HFFc6 (cell line): ENCODE data around the gene PHF21B. TPM values are rescaled to one million over a fixed set of nuclear protein-coding genes. Genes with fewer than 3 reads are reported as not detected.

Experiments used
- DNase-seq: peaks from one replicate; pipeline ENCODE4 v3.0.0-alpha.2; 2018
- H3K27ac Mint-ChIP-seq: 2 replicates; pipeline ENCODE4 v1.8.0; 2020; ENCODE audit warnings: mild to moderate bottlenecking, mixed read lengths
- H3K27me3 Mint-ChIP-seq: 2 replicates; pipeline ENCODE4 v1.8.0; 2021; ENCODE audit warnings: mild to moderate bottlenecking, moderate library complexity, mixed read lengths; ENCODE audit not compliant: insufficient read depth
- H3K36me3 Mint-ChIP-seq: 2 replicates; pipeline ENCODE4 v1.8.0; 2021; ENCODE audit warnings: low read depth, mixed read lengths
- H3K4me1 Mint-ChIP-seq: 2 replicates; pipeline ENCODE4 v1.8.0; 2020; ENCODE audit warnings: low read depth, mixed read lengths
- H3K4me3 Mint-ChIP-seq: 2 replicates; pipeline ENCODE4 v1.8.0; 2020; ENCODE audit warnings: mild to moderate bottlenecking, moderate library complexity, mixed read lengths
- H3K9me3 Mint-ChIP-seq: 2 replicates; pipeline ENCODE4 v1.8.0; 2020; ENCODE audit warnings: mild to moderate bottlenecking, mixed read lengths
- total RNA-seq, 6 experiments: library from RNA; stranded (reverse); fragmentation: NEBNext Ultra II Directional; extraction: Animal tissue kit (Norgen Biotek cat#: 25700); gene quantifications; 2 replicates in 1 of 6; 3 replicates in 5 of 6; pipeline ENCODE4 v1.2.3, GENCODE V29; 2021
- TF ChIP-seq, protein P1 (sequence below): fragments of 200-600 bp; sonication (generic); IDR thresholded peaks from 2 replicates; pipeline ENCODE4 v1.5.0; 2021; ENCODE audit warnings: antibody characterized with exemption, mild to moderate bottlenecking

Gene PHF21B
- total RNA-seq, 6 experiments from 2014 or later, result not detected

DNA sequence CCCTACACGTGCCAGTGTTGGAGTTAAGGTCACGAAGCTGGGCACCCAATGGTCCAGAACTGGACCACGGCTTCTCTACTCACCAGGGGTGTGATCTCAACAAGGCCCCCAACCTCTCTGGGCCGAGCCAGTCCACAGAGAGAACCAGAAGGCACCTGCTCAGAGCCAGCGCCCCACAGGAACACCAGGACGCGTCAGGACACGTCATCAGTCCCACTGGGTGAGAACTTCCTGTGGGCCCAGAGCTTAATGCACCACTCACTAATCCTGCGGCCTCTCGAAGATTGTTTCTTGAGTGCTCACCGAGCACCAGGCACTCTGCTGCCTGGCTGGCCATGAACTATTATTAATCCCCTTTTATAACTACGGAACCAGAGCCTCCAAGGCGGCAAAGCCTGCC, 10.1 kb downstream of the PHF21B start:
- Mint-ChIP-seq H3K27ac (no peak overlapping the region), H3K9me3 (no peaks in the 10 kb centered on the region; the same call in 1 of the 2 replicates), H3K4me1 (no peaks in the 10 kb centered on the region), H3K36me3 (no peaks in the 10 kb centered on the region), H3K27me3 (peaks cover 41% of the 10 kb centered on the region), H3K4me3 (no peak overlapping the region)
- TF ChIP-seq, protein P1, sequence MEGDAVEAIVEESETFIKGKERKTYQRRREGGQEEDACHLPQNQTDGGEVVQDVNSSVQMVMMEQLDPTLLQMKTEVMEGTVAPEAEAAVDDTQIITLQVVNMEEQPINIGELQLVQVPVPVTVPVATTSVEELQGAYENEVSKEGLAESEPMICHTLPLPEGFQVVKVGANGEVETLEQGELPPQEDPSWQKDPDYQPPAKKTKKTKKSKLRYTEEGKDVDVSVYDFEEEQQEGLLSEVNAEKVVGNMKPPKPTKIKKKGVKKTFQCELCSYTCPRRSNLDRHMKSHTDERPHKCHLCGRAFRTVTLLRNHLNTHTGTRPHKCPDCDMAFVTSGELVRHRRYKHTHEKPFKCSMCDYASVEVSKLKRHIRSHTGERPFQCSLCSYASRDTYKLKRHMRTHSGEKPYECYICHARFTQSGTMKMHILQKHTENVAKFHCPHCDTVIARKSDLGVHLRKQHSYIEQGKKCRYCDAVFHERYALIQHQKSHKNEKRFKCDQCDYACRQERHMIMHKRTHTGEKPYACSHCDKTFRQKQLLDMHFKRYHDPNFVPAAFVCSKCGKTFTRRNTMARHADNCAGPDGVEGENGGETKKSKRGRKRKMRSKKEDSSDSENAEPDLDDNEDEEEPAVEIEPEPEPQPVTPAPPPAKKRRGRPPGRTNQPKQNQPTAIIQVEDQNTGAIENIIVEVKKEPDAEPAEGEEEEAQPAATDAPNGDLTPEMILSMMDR, result no peak
- DNase-seq, result no peak

DNA sequence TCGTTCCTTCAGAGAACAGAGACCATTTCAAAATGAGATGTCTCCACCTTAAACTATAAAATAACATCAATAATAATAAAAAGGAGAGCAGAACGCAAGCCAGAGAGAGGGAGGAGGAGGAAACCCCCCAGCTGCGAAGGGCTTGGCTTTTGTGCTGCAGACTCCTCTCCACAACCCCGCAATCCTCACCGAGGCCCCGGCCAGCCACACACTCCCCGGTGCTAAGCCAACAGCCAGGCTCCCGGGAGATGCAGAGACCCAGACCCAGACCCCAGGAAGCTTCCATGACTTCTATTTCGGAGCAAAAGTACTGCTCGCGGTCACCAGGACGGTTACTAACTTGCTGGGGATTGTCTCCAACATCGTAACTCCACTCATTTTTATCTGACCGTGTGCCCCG, 10.6 kb downstream of the PHF21B start:
- Mint-ChIP-seq H3K36me3 (no peaks in the 10 kb centered on the region), H3K27ac (no peak overlapping the region), H3K27me3 (peaks cover 41% of the 10 kb centered on the region), H3K4me1 (no peaks in the 10 kb centered on the region), H3K9me3 (no peaks in the 10 kb centered on the region; the same call in 1 of the 2 replicates), H3K4me3 (no peak overlapping the region)
- no peak for DNase-seq
- TF ChIP-seq, protein P1, result no peak

DNA sequence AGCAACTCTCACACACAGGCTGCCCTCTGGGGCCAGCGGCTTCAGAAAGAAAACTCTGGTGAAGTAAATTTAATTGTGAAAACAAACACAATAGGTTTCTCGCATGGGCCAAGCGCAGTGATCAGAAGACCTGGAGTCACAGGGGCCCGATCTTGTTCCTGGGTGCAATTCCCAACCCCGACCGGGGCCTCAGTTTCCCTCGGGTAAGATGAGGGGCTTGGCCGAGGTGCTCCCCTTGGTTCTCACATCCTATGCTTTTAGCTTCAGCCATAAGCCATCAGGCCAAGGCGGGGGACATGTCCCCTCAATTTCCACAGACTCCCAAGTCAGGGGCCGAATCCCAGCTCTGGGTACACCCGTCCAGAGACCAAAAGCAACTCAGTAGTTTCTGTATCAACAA, 11.5 kb downstream of the PHF21B start:
- TF ChIP-seq, protein P1, result no peak
- Mint-ChIP-seq H3K27me3 (peaks cover 46% of the 10 kb centered on the region), H3K36me3 (no peaks in the 10 kb centered on the region), H3K4me1 (no peaks in the 10 kb centered on the region), H3K4me3 (no peak overlapping the region), H3K27ac (no peak overlapping the region), H3K9me3 (no peaks in the 10 kb centered on the region; the same call in 1 of the 2 replicates)
- no peak for DNase-seq

DNA sequence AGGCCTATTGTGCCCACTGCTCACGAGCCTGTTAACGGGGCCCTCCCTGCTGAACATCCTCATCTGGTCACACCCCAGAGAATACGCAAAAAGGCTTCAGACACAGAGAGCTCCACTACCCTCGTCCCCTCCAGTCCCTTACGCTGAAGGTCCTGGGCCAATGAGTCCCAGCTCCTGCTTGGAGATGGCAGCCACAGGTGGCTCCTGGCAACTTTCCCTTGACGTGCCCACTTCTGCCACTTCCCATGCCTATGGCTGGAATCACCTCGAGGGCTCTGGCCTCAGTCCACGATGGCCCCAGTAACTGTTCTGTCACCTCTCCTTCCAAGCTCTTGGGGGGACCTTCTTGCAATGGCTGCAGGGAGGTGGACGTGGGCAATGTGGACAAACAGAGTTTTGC, 12.7 kb downstream of the PHF21B start:
- peaks cover 53% of the 10 kb centered on the region for H3K27me3 Mint-ChIP-seq
- no peak for DNase-seq
- H3K36me3 Mint-ChIP-seq, result no peaks in the 10 kb centered on the region
- no peaks in the 10 kb centered on the region for H3K9me3 Mint-ChIP-seq
- no peaks in the 10 kb centered on the region for H3K4me1 Mint-ChIP-seq
- H3K27ac Mint-ChIP-seq, result no peak overlapping the region
- no peak overlapping the region for H3K4me3 Mint-ChIP-seq
- TF ChIP-seq, protein P1, result no peak

DNA sequence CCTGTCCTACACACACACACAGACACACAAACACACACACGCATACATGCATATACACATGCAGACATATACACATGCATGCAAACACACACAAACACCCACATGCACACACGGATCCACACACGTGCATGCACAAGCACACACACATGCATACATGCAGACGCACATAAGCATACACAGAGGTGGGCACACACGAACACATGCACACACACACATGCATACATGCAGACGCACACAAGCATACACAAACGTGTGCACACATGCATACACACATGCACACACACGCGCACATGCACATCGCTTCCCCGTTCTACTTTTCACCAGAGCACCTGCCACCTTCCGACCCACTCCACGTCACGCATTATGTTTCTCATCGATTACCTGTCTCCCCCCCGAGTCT, 13.2 kb downstream of the PHF21B start:
- DNase-seq, result no peak
- H3K36me3 Mint-ChIP-seq, result no peaks in the 10 kb centered on the region
- no peaks in the 10 kb centered on the region for H3K4me1 Mint-ChIP-seq
- H3K27me3 Mint-ChIP-seq, result peaks cover 53% of the 10 kb centered on the region
- no peak overlapping the region for H3K4me3 Mint-ChIP-seq
- H3K9me3 Mint-ChIP-seq, result no peaks in the 10 kb centered on the region
- H3K27ac Mint-ChIP-seq, result no peak overlapping the region
- TF ChIP-seq, protein P1, result no peak

DNA sequence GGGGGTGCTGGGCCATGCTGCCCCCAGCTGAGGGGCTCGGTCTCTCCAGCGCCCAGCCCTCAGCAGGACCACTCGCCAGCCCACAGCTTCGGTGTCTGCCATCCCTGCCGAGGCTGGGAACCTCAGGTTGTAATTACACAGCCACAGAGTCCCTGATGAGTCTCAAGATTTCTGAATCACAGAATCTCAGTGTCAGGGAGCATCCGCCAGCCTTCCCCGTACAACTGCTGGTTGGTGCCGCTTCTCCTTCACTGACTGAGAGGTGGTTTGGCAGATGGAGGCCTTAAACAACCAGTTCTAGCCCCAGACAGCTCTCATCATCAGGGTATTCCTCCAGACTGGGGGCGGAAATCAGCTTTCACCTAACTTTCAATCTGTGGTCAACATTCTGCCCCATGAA, 13.7 kb downstream of the PHF21B start:
- H3K4me1 Mint-ChIP-seq, result no peaks in the 10 kb centered on the region
- no peak overlapping the region for H3K27ac Mint-ChIP-seq
- no peaks in the 10 kb centered on the region for H3K36me3 Mint-ChIP-seq
- DNase-seq, result no peak
- H3K9me3 Mint-ChIP-seq, result no peaks in the 10 kb centered on the region
- TF ChIP-seq, protein P1, result no peak
- H3K27me3 Mint-ChIP-seq, result peaks cover 51% of the 10 kb centered on the region
- no peak overlapping the region for H3K4me3 Mint-ChIP-seq
